ENCODE data around the gene HOXD4.

Gene HOXD4

DNA sequence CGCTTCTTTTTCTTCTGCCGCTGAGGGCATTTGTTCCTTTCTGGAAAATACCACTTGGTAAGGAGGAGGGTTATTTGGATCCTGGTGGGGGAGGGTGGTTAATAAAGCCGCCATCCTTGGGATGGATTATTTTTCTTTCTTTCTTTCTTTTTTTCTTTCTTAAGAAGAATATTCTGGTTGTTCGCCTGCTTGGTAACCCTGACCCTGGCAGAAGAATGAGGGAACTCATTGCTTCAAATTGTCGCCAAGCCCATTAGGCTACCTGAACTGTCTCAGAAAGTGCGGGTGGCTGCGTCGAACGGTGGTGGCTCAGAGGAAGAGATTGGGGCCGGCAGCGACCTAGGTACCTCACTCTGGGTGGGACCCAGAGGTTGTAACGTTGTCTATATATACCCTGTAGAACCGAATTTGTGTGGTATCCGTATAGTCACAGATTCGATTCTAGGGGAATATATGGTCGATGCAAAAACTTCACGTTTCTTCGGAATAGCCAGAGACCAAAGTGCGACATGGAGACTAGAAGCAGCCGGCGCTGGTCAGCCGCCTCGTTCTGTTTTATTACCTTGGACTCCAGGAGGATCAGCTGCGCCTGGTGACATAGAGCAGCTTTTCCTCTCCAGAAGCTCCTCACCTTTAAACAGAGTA is 1.3 kb upstream of the HOXD4 start:
- H4K20me1 ChIP-seq (ENCODE audit: control insufficient read depth, insufficient read depth, low read depth, low read length) = no peaks in the 10 kb centered on the region
- no peak overlapping the region for H3K4me3 ChIP-seq (ENCODE audit: low read length)
- H3K9me2 ChIP-seq (replicated peaks; ENCODE audit: control insufficient read depth, low read length) = no peaks in the 10 kb centered on the region
- H3K27ac ChIP-seq (ENCODE audit: low read depth, low read length) = no peak overlapping the region
- no peaks in the 10 kb centered on the region for H3K36me3 ChIP-seq (ENCODE audit: control insufficient read depth, low read length)
- no peaks in the 10 kb centered on the region for H3K9me3 ChIP-seq (ENCODE audit: control insufficient read depth, insufficient read depth, low read length)
- H3K4me1 ChIP-seq (ENCODE audit: control insufficient read depth, low read length) = no peaks in the 10 kb centered on the region
- H3K79me2 ChIP-seq (ENCODE audit: control insufficient read depth, low read length) = no peaks in the 10 kb centered on the region
- TF ChIP-seq, protein P1, sequence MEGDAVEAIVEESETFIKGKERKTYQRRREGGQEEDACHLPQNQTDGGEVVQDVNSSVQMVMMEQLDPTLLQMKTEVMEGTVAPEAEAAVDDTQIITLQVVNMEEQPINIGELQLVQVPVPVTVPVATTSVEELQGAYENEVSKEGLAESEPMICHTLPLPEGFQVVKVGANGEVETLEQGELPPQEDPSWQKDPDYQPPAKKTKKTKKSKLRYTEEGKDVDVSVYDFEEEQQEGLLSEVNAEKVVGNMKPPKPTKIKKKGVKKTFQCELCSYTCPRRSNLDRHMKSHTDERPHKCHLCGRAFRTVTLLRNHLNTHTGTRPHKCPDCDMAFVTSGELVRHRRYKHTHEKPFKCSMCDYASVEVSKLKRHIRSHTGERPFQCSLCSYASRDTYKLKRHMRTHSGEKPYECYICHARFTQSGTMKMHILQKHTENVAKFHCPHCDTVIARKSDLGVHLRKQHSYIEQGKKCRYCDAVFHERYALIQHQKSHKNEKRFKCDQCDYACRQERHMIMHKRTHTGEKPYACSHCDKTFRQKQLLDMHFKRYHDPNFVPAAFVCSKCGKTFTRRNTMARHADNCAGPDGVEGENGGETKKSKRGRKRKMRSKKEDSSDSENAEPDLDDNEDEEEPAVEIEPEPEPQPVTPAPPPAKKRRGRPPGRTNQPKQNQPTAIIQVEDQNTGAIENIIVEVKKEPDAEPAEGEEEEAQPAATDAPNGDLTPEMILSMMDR (IDR thresholded peaks at IDR 0.05; ENCODE audit: low read depth, low read length, poor library complexity, severe bottlenecking) = no peak
- no peak for TF ChIP-seq EZH2phosphoT487 (IDR thresholded peaks at IDR 0.05; ENCODE audit: borderline replicate concordance, low read length)
- no peaks in the 10 kb centered on the region; the same call in 1 of the 2 replicates for H3K27me3 ChIP-seq (ENCODE audit: control insufficient read depth, low read length)
- H3F3A ChIP-seq (ENCODE audit: control insufficient read depth, insufficient read depth) = no peaks in the 10 kb centered on the region
- H3K4me2 ChIP-seq (ENCODE audit: low read length) = no peak overlapping the region

GRCh38 chr2:176150584-176151441 is 537 bp upstream of the HOXD4 start:
- Histone ChIP-seq H3K79me2 (ENCODE audit: control insufficient read depth, low read length) (no peaks in the 10 kb centered on the region), H3K36me3 (ENCODE audit: control insufficient read depth, low read length) (no peaks in the 10 kb centered on the region), H3K27ac (ENCODE audit: low read depth, low read length) (no peak overlapping the region), H3K9me3 (ENCODE audit: control insufficient read depth, insufficient read depth, low read length) (no peaks in the 10 kb centered on the region), H4K20me1 (ENCODE audit: control insufficient read depth, insufficient read depth, low read depth, low read length) (no peaks in the 10 kb centered on the region), H3K4me2 (ENCODE audit: low read length) (no peak overlapping the region), H3K27me3 (ENCODE audit: control insufficient read depth, low read length) (no peaks in the 10 kb centered on the region; the same call in 1 of the 2 replicates), H3F3A (ENCODE audit: control insufficient read depth, insufficient read depth) (no peaks in the 10 kb centered on the region), H3K4me1 (ENCODE audit: control insufficient read depth, low read length) (no peaks in the 10 kb centered on the region), H3K9me2 (replicated peaks; ENCODE audit: control insufficient read depth, low read length) (no peaks in the 10 kb centered on the region), H3K4me3 (ENCODE audit: low read length) (no peak overlapping the region)
- TF ChIP-seq, protein P1 (IDR thresholded peaks at IDR 0.05; ENCODE audit: low read depth, low read length, poor library complexity, severe bottlenecking) = no peak
- TF ChIP-seq EZH2phosphoT487 (IDR thresholded peaks at IDR 0.05; ENCODE audit: borderline replicate concordance, low read length) = no peak

- Histone ChIP-seq H3K79me2 (ENCODE audit: control insufficient read depth, low read length) (no peaks in the 10 kb centered on the region), H3K4me3 (ENCODE audit: low read length) (no peak overlapping the region), H3K4me1 (ENCODE audit: control insufficient read depth, low read length) (no peaks in the 10 kb centered on the region), H3K36me3 (ENCODE audit: control insufficient read depth, low read length) (no peaks in the 10 kb centered on the region), H3K27ac (ENCODE audit: low read depth, low read length) (no peak overlapping the region), H3K9me2 (replicated peaks; ENCODE audit: control insufficient read depth, low read length) (no peaks in the 10 kb centered on the region), H3K4me2 (ENCODE audit: low read length) (no peak overlapping the region), H3K9me3 (ENCODE audit: control insufficient read depth, insufficient read depth, low read length) (no peaks in the 10 kb centered on the region), H3K27me3 (ENCODE audit: control insufficient read depth, low read length) (no peaks in the 10 kb centered on the region; the same call in 1 of the 2 replicates), H4K20me1 (ENCODE audit: control insufficient read depth, insufficient read depth, low read depth, low read length) (no peaks in the 10 kb centered on the region), H3F3A (ENCODE audit: control insufficient read depth, insufficient read depth) (no peaks in the 10 kb centered on the region)
- TF ChIP-seq, protein P1 (IDR thresholded peaks at IDR 0.05; ENCODE audit: low read depth, low read length, poor library complexity, severe bottlenecking) = no peak
- no peak for TF ChIP-seq EZH2phosphoT487 (IDR thresholded peaks at IDR 0.05; ENCODE audit: borderline replicate concordance, low read length)
Measured at GRCh38 chr2:176152350-176153181, 1.2 kb downstream of the HOXD4 start.
